Liver (tissue), 3 donors: ENCODE measurements around the gene BABAM1.

ENCODE experiments used
- ATF3 ChIP-seq: IDR thresholded peaks from 2 replicates; pipeline ENCODE4 v1.6.1; 2016; ENCODE audit warnings: antibody characterized with exemption
- CTCF ChIP-seq: fragments of 150-350 bp; IDR thresholded peaks from 2 replicates; pipeline ENCODE4 v1.5.1; 2017; ENCODE audit warnings: improper control_type of control experiment, low read depth, low read length; ENCODE audit not compliant: missing input control
- EGR1 ChIP-seq, 2 donors: IDR thresholded peaks; 2 replicates each; pipeline ENCODE4 v1.6.1; 2016 to 2018; ENCODE audit warnings: antibody characterized with exemption in 2 of 2, low read depth in 2 of 2
- HNF4A ChIP-seq, 2 donors: conservative IDR thresholded peaks; 2 replicates each; pipeline ENCODE4 v1.6.1; 2016; ENCODE audit warnings: antibody characterized with exemption in 2 of 2, mild to moderate bottlenecking in 2 of 2
- HNF4G ChIP-seq: IDR thresholded peaks from 2 replicates; pipeline ENCODE4 v1.6.1; 2016; ENCODE audit warnings: antibody characterized with exemption
- JUND ChIP-seq, 2 donors: IDR thresholded peaks; 2 replicates each; pipeline ENCODE4 v1.6.1; 2016; ENCODE audit warnings: antibody characterized with exemption in 2 of 2
- NR2F2 ChIP-seq: IDR thresholded peaks from 2 replicates; pipeline ENCODE4 v1.6.1; 2016; ENCODE audit warnings: antibody characterized with exemption
- RAD21 ChIP-seq, 2 donors: IDR thresholded peaks; 2 replicates each; pipeline ENCODE4 v1.6.1; 2016; ENCODE audit warnings: antibody characterized with exemption in 2 of 2, mild to moderate bottlenecking in 2 of 2
- SP1 ChIP-seq: IDR thresholded peaks from 2 replicates; pipeline ENCODE4 v1.6.1; 2018; ENCODE audit warnings: antibody characterized with exemption, mild to moderate bottlenecking
- TAF1 ChIP-seq: conservative IDR thresholded peaks from 2 replicates; pipeline ENCODE4 v1.6.1; 2016; ENCODE audit warnings: antibody characterized with exemption, mild to moderate bottlenecking
- YY1 ChIP-seq: IDR thresholded peaks from 2 replicates; pipeline ENCODE4 v1.6.1; 2016; ENCODE audit warnings: antibody characterized with exemption, mild to moderate bottlenecking
- ZBTB33 ChIP-seq: IDR thresholded peaks from 2 replicates; pipeline ENCODE4 v1.6.1; 2016; ENCODE audit warnings: antibody characterized with exemption
- TF ChIP-seq, protein P1 (sequence below): IDR thresholded peaks from 2 replicates; pipeline ENCODE4 v1.6.1; 2016; ENCODE audit warnings: antibody characterized with exemption, mild to moderate bottlenecking
- donor health status: healthy.
- donor health status: healthy.

DNA sequence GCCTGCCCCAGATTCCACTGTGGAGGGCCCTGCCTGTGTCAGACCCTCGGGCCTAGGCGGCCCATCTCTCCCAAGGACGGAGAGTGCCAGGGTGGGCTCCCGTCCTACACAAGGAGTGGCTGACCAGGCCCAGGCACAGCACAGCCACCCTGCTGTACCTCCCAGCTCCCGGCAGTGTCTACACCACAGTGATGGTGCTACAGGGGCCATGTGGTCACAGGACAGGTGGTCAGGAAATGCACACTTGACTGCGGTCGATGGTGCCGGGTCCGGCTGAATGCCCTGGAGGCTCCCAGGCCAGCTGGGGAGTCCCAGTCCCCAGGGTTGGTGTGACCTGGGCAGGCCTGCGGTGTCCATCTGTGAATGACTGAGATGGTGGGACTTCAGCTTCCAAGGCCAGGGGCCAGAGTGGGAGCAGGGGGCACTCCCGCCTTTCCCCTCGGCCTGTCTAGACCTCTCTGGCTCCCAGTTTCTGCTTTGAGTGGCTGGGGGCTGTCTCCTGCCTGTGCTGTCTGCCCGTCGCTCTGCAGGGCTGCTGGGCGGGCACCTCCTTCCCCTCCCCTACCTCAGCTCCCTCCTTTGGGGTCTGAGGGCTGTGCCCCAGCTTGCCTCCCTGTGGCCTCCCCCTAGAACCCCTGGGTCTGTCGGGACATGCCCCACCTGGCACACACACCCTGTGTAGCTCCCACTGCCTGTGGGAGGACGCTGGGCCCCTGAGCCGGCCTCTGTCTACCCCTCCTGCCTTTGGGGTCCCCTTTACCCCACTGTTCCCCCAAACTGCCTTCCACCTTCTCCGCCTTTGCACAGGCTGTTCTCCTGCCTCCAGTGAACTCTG is 54.6 kb downstream of the BABAM1 start:
- TF ChIP-seq EGR1 (IDR thresholded peaks at IDR 0.05; ENCODE audit: low read depth in 2 of 2) (no peak), CTCF (no peak), NR2F2 (no peak), TAF1 (no peak), ZBTB33 (no peak), HNF4G (no peak), RAD21 (IDR thresholded peaks at IDR 0.05) (no peak), JUND (IDR thresholded peaks at IDR 0.05) (no peak), SP1 (no peak), YY1 (no peak), ATF3 (no peak), HNF4A (conservative IDR thresholded peaks at IDR 0.05) (no peak)
- TF ChIP-seq, protein P1, sequence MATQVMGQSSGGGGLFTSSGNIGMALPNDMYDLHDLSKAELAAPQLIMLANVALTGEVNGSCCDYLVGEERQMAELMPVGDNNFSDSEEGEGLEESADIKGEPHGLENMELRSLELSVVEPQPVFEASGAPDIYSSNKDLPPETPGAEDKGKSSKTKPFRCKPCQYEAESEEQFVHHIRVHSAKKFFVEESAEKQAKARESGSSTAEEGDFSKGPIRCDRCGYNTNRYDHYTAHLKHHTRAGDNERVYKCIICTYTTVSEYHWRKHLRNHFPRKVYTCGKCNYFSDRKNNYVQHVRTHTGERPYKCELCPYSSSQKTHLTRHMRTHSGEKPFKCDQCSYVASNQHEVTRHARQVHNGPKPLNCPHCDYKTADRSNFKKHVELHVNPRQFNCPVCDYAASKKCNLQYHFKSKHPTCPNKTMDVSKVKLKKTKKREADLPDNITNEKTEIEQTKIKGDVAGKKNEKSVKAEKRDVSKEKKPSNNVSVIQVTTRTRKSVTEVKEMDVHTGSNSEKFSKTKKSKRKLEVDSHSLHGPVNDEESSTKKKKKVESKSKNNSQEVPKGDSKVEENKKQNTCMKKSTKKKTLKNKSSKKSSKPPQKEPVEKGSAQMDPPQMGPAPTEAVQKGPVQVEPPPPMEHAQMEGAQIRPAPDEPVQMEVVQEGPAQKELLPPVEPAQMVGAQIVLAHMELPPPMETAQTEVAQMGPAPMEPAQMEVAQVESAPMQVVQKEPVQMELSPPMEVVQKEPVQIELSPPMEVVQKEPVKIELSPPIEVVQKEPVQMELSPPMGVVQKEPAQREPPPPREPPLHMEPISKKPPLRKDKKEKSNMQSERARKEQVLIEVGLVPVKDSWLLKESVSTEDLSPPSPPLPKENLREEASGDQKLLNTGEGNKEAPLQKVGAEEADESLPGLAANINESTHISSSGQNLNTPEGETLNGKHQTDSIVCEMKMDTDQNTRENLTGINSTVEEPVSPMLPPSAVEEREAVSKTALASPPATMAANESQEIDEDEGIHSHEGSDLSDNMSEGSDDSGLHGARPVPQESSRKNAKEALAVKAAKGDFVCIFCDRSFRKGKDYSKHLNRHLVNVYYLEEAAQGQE = no peak
